ENCODE measurements around the gene NFE2L3. TPM values are rescaled to one million over a fixed set of nuclear protein-coding genes. Genes with fewer than 3 reads are reported as not detected.
"Not testable (repeated sequence)": the region's sequence is repeated elsewhere in the genome, so short reads cannot be mapped to it uniquely, and the experiment has no call there.

The NFE2L3 gene
- total RNA-seq, 1 donor from 2014 or later = 5.8 TPM

GRCh38 chr7:26190417-26190869 lies 38.4 kb downstream of the NFE2L3 start:
- TF ChIP-seq, protein P1, sequence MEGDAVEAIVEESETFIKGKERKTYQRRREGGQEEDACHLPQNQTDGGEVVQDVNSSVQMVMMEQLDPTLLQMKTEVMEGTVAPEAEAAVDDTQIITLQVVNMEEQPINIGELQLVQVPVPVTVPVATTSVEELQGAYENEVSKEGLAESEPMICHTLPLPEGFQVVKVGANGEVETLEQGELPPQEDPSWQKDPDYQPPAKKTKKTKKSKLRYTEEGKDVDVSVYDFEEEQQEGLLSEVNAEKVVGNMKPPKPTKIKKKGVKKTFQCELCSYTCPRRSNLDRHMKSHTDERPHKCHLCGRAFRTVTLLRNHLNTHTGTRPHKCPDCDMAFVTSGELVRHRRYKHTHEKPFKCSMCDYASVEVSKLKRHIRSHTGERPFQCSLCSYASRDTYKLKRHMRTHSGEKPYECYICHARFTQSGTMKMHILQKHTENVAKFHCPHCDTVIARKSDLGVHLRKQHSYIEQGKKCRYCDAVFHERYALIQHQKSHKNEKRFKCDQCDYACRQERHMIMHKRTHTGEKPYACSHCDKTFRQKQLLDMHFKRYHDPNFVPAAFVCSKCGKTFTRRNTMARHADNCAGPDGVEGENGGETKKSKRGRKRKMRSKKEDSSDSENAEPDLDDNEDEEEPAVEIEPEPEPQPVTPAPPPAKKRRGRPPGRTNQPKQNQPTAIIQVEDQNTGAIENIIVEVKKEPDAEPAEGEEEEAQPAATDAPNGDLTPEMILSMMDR (IDR thresholded peaks at IDR 0.05; ENCODE audit: insufficient read depth, low read length, severe bottlenecking) = no peak
- Histone ChIP-seq H3K4me3 (ENCODE audit: low read depth, low read length) (no peak overlapping the region), H3K36me3 (ENCODE audit: control insufficient read depth, insufficient read depth, low read length) (peaks cover 29% of the 10 kb centered on the region), H3K27me3 (ENCODE audit: control insufficient read depth, insufficient read depth, low read length) (no peaks in the 10 kb centered on the region)
- no peak for DNase-seq (ENCODE audit: low read depth)
- FAIRE-seq = no peak

DNA sequence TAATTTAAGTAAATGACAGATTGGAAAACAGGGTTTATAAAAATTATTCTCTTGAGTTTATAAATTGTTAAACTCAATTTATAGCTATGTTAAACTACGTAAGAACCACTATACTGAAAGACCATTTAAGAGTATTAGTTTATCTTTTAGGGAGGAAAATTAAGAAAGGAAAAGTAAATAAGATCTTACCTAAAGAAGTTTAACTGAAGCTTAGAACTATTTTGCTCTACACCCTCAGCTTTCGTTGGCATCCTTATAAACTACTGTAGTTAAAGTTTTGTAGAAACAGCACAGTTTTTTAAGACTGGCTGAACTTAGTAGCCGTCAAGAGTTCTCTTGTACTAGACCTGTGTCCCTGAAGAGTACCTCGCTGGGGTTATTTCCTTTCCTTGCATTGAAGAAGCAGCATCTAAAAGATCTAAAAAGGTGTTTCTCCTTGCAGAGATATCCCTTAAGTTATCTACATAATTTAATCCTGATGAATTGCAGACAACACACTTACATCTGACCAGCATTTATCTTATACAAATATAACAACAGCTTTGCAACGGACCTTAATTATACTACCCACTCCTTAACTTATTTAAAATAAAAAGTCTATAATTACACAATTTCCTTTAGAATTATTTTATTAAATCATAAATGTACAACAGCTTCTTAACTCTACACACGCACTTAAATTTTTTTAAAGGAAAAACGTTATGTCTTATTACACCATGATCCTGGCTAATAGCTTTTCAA lies 39.4 kb downstream of the NFE2L3 start:
- DNase-seq (ENCODE audit: low read depth) (no peak), FAIRE-seq (no peak)
- H3K4me3 ChIP-seq (ENCODE audit: low read depth, low read length) = no peak overlapping the region
- TF ChIP-seq, protein P1 (IDR thresholded peaks at IDR 0.05; ENCODE audit: insufficient read depth, low read length, severe bottlenecking) = no peak
- no peaks in the 10 kb centered on the region for H3K27me3 ChIP-seq (ENCODE audit: control insufficient read depth, insufficient read depth, low read length)
- H3K36me3 ChIP-seq (ENCODE audit: control insufficient read depth, insufficient read depth, low read length) = peaks cover 31% of the 10 kb centered on the region

GRCh38 chr7:26191974-26192479 lies 40.0 kb downstream of the NFE2L3 start:
- FAIRE-seq = no peak

DNA sequence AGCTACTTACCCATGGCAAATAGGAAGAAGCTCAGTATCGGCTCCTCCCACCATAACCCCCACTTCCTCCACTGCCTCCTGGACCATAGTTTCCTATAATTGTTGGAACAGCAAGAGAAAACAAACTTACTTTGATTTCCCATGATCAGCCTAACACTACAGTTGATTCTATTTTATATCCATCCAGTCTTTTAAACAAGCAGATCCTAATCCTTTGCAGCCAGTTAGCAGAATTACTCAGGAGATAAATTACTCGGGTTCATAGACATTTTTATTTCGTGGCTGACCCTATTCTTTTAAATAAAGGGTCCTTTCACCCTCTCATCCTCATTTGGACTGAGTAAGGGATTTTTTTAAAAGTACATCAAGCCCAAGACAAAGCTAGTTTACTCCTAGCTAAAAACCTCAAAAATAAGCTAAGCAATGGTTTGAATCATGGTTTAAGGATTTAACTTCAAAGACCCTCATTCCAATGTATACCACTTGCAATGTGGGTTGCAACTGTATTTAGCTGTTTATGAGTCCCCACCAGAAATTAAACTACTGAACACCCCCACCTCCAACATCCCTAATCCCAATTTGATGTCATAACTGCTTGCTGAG lies 40.6 kb downstream of the NFE2L3 start:
- FAIRE-seq = no peak
- DNase-seq (ENCODE audit: low read depth) = no peak
- no peak overlapping the region for H3K4me3 ChIP-seq (ENCODE audit: low read depth, low read length)
- peaks cover 33% of the 10 kb centered on the region for H3K36me3 ChIP-seq (ENCODE audit: control insufficient read depth, insufficient read depth, low read length)
- H3K27me3 ChIP-seq (ENCODE audit: control insufficient read depth, insufficient read depth, low read length) = no peaks in the 10 kb centered on the region
- TF ChIP-seq, protein P1 (IDR thresholded peaks at IDR 0.05; ENCODE audit: insufficient read depth, low read length, severe bottlenecking) = no peak

More at GRCh38 chr7:26191974-26192479, 40.0 kb downstream of the NFE2L3 start:
- DNase-seq (ENCODE audit: low read depth) = no peak
- TF ChIP-seq, protein P1 (IDR thresholded peaks at IDR 0.05; ENCODE audit: insufficient read depth, low read length, severe bottlenecking) = no peak
- Histone ChIP-seq H3K36me3 (ENCODE audit: control insufficient read depth, insufficient read depth, low read length) (peaks cover 33% of the 10 kb centered on the region), H3K27me3 (ENCODE audit: control insufficient read depth, insufficient read depth, low read length) (no peaks in the 10 kb centered on the region), H3K4me3 (ENCODE audit: low read depth, low read length) (no peak overlapping the region)

- Histone ChIP-seq H3K36me3 (ENCODE audit: control insufficient read depth, insufficient read depth, low read length) (peaks cover 33% of the 10 kb centered on the region), H3K4me3 (ENCODE audit: low read depth, low read length) (no peak overlapping the region), H3K27me3 (ENCODE audit: control insufficient read depth, insufficient read depth, low read length) (no peaks in the 10 kb centered on the region)
- no peak for FAIRE-seq
- TF ChIP-seq, protein P1 (IDR thresholded peaks at IDR 0.05; ENCODE audit: insufficient read depth, low read length, severe bottlenecking) = no peak
- DNase-seq (ENCODE audit: low read depth) = no peak
These were observed 41.6 kb downstream of the NFE2L3 start for GRCh38 chr7:26193432-26194207.

DNA sequence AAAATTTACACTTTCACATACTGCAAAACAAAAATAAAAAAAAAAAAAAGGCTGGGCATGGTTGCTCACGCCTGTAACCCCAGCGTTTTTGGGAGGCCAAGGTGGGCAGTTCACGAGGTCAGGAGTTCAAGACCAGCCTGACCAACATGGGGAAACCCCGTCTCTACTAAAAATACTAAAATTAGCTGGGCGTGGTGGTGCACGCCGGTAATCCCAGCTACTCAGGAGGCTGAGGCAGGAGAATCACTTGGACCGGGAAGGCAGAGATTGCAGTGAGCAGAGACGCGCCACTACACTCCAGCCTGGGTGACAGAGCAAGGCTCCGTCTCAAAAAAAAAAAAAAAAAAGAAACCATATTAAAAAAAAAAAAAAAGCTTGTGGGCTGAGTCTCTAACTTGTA lies 42.8 kb downstream of the NFE2L3 start:
- not testable (repeated sequence) for H3K4me3 ChIP-seq (ENCODE audit: low read depth, low read length); FAIRE-seq; H3K27me3 ChIP-seq (ENCODE audit: control insufficient read depth, insufficient read depth, low read length); DNase-seq (ENCODE audit: low read depth)
- H3K36me3 ChIP-seq (ENCODE audit: control insufficient read depth, insufficient read depth, low read length) = peaks cover 31% of the 10 kb centered on the region

Measured in bronchial epithelial cell (primary cell).